HG02840 (cell line): Measurements from ENCODE around the gene UNC5B.

Experiments
- ATAC-seq: cut with Tn5 transposase; IDR thresholded peaks from one replicate; pipeline ENCODE4 v1.9.1; 2021; ENCODE audit warnings: mild to moderate bottlenecking, moderate library complexity, moderate number of reproducible peaks; ENCODE audit not compliant: unreplicated experiment, low FRiP score

UNC5B gene

DNA sequence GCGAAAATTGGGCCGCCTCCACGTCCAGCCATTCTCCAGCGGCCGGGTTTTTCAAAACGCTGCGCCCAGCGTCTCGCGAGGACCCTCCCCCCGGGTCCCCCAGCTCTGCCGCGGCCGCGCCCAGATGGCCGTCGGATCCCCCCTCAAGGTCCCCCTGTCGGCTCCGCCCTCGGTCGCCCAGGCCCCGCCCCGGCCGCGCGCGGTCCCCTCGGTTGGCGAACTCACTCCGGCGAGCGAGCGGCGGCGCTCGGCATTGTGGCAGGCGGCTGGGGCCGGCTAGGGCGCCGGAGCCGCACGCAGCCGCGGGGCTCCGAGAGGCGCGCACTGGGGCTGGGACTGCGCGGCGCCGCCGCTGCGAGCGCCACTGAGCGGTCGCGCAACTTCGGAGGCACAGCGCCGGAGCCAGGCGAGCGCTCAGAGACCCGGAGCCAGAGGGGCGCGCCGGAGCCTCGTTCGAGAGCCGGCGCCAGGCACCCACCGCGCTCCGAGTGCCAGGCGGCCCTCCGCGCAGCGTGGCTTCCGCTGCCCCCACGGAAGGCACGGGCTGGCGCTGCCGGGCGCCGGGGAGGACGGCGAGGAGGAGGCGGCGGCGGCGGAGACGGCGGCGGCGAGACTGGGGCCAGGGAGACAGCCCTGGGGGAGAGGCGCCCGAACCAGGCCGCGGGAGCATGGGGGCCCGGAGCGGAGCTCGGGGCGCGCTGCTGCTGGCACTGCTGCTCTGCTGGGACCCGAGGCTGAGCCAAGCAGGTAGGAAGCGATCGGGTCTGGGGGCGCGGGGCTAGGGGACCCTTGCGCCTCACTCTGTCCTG lies at the start of gene UNC5B:
Gene UNC5B (plus strand): TSS at position 253 of the 809 bp plus-strand sequence. CDS start 416 bp downstream, at position 669.
- ATAC-seq = no peak

DNA sequence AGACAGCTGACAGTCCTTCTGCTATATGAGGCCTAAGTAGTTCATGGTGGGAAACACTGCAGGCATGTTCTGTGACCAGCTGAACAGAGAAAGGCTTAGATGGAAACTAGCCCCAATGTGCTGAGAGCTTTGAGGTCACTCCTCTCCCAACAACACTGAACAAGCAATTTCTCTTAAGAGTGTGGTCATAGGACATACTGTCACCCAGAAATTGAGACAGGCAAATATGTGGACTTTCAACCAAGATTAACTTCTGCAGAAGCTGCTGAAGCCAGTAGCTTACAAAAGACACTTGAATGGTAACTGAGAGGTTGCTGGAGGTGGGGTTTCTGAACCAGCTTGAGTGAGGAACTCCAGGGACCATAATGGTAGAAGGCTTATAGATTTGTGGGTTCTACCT lies 38.9 kb upstream of the UNC5B start:
- ATAC-seq = no peak

DNA sequence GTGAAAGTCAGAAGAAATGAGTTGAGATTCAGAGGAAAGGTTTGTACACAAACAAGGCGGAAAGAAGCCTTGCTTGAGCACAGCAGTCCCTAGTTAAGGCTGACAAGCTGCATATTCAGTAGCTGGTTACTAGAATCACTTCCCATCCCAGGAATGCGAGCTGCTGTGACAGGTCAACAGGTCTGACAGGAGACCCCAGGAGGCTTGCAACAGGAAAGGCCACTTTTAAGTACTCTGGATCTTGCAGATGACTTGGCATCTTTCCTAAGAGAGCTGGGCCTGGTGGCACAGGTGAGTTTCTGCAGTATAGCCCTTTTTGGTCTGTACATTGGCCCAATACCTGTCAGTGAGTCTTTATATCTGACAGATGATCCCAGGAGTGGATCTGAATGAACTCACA lies 35.7 kb upstream of the UNC5B start:
- ATAC-seq = no peak

DNA sequence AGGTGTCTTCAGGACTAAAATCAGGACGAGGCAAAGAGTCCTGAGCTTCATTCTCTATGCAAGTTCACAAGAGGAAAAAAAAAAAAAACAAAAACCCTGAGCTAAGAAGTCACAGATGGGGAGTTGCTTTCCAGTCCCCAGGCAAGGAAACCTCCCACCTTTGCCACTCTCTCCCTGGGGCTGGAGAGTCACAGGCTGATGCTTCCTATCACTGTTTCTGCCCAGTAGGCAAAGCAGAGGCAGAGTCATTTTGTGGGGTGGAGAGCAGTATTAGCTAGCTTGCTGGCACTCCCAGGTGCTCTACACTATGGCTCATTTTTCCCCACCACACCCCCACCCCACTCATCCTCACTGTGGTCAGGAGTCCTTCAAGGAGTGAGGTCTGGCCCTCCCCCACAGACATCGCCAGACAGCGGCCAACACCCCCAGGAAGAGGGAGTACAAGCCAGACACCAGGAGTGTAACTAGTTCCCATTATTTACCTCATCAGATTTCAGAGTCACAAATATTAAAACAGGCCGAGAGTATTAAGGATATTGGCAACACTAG lies 34.6 kb upstream of the UNC5B start:
- no peak for ATAC-seq

DNA sequence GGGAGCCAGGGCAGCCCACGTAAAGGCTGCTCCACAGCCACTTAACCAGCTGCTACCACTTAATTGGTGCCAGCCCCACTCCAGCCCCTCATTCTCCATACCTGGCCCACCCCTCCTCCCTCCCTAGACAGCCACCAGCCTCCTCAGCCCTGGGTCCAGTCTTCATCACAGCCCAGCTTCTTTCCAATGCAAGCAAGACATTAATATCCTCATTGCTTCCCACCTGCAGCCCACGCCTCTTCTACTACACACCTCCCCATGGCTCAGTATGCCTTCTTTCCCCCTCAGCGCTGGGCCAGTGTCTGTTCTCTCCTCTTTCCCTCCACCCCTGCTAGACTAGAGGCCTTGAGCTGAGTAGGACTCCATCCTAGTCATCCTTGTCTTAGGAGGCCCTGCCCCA lies 33.5 kb upstream of the UNC5B start:
- ATAC-seq = no peak

DNA sequence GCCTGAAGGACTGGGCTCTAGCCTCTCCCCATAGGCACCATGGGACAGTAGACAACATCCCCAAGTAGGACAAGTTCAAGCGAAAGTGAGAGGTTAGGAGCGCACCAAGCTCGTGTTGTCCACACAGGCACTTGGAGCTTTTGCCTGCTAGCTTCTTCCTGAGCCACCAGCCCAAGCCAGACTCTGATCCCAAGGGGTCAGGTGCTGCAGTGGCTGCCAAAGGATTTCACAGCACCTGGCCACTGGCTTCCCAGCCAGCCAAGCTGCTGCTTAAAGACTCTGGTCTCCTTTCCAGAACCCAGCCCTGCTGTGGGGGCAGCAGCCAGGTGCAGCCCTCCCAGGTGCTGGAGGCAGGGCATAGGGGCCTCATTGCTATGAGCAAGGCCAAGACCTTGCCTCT lies 33.0 kb upstream of the UNC5B start:
- ATAC-seq = no peak

DNA sequence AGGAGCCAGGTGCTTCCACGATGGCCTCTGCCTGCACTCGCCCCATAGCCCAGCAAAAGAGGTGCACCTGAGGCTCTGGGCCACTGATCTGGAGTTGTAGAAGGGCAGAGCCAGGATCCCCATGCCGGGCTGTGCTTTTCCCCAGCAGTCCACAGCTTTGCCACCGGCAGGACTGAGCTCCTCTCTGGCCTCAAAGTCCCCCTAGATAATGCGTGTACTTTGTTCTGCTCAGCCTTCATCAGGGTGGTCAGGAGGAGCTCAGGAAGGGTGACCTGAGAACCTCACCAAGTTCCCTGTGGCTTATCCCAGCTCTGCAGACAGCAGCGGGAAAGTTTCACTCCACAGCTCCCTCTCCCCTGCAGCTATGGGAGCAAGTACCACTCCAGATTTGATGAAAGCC lies 27.9 kb upstream of the UNC5B start:
- no peak for ATAC-seq

DNA sequence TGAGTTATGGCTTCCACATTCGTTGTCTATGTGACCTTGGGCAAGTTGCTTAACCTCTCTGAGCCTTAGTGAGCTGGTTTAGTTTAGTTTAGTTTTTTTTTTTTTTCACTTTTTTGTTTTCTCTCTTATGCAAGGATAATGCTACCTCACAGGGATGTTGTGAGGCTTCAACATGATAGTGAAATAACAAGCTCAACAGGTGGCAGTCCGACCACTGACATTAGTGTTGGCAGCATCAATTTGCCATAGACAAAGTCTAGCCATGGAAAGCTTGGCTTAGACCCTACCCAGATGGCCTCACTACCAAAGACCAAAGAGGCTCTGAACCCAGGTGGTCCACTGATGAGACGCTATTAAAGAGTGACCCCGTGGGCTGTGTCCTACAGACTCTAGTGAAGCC lies 27.2 kb upstream of the UNC5B start:
- ATAC-seq = no peak

DNA sequence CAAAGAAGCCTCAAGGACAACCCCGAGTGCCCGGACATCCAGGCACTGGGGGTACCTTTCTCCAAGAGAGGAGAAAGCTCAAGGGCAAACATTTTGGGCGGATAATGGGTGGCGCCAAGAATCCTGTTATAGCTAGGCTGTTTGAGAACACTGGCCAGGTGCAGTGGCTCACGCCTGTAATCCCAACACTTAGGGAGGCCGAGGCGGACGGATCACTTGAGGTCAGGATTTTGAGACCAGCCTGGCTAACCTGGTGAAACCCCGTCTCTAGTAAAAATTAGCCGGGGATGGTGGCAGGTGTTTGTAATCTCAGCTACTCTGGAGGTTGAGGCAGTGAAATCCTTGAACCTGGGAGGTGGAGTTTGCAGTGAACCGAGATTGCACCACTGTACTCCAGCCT lies 25.2 kb upstream of the UNC5B start:
- ATAC-seq = no peak

DNA sequence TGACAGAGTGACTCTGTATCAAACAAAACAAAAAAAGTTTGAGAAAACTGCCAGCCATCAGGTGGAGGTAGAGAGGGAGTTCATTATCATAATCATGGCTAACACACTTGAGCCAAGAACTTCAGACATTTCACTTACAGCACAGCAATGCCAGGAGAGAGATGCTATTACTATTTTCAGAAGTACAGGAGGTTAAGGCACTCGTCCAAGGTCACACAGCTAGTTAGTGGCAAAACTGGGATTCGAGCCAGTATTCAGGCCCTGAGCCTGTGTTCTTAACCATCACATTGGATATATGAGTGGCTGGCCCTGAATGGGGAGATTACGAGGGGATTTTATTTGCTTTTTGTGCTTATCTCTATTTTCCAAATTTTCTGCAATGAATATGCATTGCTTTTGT lies 24.8 kb upstream of the UNC5B start:
- ATAC-seq = no peak

DNA sequence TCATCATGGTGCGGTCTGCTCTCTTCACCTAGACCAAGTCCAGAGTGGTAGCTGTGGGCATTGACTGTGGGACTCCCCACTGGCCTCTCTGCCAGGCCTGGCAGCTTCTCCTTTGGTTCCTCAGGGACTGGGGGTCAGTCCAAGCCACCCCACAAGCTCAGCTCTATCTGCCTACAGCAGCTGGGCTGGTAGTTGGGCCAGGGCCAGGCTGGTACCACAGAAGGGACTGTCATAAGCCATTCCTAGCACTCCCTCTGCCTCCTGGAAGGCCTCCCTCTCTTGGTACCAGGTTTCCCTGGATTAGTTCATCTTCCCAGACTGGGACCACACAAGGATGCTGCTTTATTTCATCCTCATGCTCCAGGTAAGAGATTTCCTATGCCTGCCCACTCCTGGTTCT lies 24.2 kb upstream of the UNC5B start:
- no peak for ATAC-seq

DNA sequence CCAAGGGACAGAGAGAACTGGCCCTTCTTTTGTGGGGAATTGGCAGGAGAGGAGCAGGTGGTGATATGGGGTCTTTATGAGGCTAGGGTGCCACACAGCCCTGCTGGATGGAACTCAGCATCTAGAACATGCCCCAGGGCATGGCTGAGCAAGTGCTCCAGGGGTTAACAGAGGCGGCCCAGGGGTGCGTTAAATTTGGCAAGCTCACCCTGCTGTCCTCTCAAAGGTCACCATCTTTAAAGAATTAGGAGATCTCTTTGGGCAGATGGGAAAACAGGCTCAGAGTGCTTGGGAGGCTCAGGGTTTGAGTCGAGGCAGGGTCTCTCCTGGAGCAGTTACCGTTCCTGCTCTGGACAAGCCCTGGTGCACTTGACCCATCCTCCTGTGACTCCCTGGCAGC lies 21.4 kb upstream of the UNC5B start:
- no peak for ATAC-seq

DNA sequence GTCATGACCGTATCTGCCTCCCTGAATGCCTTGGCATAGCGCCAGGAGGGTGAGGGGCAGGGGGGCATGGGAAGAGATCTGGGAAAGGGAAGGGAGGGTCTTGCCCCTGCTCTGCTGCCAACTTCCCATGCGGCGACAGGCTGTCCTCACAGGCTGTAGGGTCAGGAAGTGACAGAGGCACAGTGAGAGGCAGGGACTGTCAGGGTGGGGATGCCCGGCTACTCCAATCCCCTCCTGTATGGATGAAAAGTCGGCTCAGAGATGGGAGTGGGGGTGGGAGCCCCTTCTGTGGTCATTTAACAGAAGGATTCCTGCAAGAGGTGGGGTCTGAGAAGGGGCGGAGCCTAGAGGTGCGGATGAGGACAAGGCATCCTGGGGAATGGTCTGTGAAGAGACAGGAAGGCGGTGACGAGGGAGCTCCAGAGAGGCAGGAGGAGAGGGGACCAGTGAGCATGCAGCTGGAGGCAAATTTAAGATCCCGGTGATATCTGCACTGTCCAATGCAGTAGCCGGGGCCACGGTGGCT lies 20.8 kb upstream of the UNC5B start:
- ATAC-seq = no peak

DNA sequence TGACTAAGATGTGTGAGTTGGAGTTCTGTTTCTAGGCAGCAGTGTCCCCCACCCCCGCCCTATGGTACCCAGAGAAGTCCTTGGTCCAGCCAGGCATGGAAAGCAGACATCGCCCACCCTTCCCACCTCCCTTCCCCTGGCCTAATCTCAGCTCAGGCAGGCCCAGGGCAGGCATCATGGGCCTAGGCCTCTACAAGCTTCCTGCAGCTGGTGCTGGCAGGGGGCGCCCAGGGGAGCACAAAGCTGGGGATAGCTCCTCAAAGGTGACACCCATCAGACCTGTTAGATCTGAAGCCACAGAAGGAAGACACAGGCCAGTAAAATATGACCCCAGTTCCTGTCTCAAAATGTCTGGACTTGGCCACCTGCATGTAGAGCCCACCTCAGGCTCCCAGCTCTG lies 18.9 kb upstream of the UNC5B start:
- ATAC-seq = no peak

DNA sequence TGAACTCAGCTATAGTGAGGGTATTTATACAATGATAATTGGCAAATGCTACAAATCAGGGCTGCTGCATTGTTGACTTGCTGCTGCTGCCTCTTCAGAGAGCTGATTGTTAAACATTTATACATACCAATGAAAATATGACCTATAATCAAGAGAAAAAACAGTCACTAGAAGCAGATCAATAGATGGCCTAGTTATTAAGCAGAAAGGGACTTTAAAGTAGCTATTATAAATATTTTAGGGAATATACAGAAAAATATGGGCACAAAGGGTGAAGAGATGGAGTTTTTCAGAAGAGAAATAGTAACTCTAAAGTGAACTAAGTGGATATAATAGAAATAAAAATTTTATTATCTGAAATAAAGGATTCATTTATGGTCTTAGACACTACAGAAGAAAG lies 14.4 kb upstream of the UNC5B start:
- no peak for ATAC-seq

DNA sequence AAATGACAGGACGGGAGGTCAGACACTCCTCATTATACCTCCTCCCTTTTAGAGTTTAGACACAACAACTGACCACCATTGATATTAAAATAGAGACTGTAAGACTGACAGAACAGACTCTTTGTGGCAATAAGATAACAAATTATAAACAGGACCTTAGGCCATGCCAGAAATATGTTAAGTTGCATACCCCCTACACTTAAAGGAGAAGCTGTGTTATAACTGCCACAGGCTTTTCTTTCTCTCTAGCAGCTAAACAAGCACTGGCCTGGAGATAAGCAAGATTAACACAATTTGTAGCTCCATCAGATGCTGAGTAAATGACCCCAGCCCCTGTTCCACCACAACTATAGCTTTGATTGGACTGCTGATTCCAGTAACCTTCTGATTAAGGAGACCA lies 10.5 kb upstream of the UNC5B start:
- ATAC-seq = no peak

DNA sequence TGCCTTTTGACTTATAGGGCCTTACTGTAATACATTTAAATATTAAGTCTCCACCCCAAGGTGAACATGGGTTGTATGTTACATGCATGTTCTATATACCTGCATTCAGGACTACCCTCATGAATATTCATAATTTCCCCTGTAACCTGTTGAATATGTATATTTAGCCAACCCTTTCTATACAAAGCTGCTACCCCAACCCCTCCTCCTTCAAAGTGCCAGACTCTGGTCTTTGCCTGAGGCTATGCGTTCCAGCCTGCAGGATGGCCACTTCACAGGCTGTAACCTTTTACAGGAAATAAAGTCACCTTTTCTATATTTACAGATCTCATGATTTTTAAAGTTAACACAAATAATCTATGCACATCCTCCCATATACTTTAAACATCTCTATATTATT lies 10.1 kb upstream of the UNC5B start:
- no peak for ATAC-seq

DNA sequence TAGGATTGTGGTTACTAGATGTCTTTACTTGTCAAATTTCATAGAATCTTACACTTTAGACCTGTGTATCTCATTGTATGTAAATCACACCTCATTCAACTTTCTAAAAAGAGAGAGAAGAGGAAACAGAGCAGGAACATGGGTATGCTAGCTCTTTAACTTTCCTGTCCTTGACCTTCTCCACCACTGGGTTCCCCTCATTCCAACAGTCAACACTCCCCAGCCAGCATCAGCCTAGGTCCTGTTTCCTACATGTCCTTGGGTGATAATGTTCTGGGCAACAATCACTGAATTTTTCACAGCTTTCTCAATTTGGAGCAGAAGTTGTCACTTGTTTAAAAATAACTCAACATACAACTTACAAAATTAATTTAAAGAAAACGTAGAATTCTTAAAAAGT lies 9.2 kb upstream of the UNC5B start:
- ATAC-seq = no peak

DNA sequence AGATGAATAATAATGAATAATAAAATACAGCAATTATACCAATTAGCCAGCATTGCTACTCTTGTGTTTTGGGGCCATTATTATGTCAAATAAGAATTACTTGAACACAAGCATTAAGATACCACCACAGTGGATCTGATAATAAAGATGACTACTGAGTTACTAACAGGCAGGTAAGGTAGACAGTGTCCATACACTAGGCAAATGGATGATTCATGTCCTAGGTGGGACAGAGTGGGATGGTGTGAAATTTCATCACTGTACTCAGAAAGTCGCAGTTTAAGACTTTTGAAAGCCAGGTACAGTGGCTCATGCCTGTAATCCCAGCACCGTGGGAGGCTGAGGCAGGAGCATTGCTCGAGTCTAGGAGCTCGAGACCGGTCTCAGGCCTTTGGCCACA lies 8.7 kb upstream of the UNC5B start:
- ATAC-seq = no peak

DNA sequence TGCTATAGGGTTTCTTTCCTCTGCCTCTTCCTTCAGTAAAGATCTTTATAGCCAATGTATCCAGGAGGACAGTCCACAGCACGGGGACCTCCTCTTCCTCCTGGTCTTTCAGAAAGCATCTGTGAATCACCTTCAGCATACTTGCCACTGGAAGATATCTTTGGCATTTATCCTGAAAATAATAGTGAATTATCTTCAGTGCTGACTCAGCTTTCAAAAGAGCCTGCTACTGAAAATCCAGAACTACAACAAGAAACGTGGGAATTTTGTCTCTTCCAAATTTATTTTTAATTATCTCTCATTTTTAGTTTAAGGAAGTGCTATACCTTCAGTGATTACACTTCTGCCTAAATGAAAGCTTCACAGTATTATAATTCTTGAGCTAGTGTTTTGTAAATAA lies 7.6 kb upstream of the UNC5B start:
- no peak for ATAC-seq

DNA sequence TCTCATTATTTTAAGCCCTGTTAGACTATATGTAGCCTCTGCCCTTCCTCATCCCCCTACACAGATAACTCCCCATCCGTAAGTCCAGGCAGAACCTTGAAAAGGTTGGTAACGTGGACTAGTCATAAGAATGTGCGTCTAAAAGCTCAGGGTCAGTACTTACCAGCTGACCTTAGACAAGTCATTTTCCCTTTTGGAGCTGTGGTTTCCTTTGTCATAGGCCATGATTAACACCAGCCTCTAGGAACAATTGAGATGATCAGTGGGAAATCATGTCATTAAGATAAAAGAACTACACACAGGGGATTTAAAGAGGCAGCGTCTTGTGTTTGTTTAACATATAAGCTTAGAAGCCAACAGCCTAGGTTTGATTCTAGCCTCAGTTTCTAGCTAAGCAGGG lies 6.9 kb upstream of the UNC5B start:
- ATAC-seq = no peak

DNA sequence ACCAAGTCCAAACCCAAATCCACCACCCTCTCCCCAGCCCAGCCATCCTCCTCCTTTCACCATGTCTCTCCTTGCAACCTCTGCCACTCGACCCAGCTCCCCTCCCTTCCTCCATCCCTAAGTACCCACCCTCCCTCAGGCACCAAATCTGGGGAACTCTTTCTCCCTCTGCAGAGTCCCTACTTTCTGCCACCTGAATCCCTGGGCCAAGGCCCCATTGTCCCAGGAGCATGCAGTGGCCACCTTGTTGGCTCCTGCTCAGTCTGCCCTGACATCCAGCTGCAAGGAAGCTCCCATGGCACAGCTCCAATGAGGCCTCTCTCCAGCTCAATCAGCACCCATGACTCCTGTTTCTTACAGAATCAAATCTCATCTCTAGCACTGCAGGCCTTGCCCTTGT lies 5.5 kb upstream of the UNC5B start:
- ATAC-seq = no peak
